Measurements from ENCODE around the gene TNFRSF4.

The TNFRSF4 gene

DNA sequence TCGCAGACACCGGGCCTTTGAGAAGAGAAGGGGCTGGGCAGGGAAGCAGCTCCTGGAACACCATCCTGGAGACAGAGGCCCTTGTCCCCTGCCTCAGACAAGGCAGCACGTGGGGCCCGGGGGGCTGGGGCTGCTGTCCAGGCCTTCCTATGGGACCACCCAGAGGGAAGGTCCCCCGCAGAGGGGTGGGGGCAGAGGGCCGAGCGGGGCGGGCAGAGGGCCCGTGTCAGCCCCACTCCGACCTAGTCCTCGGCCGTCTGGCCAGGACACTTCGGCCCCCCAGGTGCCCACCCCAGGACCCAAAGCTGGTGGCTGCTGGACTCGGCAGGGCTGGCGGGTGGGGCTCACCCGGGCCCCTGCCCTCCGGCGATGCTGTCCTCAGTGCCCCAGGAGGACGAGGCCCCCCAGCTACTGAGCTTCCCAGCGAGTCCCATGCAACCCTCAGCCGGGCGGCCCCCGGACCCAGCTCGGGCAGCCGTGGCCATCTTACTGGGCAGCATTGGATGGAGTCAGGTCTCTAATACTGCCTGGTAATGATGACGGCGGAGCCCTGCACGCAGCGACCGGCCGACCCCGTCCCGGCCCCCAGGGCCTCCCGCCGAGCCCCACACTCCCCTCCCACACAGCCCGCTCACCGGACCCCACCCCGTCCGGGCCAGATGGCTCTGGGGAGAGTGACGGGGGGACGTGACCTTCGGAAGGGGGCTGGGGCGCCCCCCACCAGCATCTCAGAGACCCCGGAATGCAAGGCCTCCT lies 47.1 kb downstream of the TNFRSF4 start:
- in situ Hi-C loops (cut with HindIII; ENCODE audit: low sequenced_read_pairs), result no loop called here
- TF ChIP-seq, protein P1, sequence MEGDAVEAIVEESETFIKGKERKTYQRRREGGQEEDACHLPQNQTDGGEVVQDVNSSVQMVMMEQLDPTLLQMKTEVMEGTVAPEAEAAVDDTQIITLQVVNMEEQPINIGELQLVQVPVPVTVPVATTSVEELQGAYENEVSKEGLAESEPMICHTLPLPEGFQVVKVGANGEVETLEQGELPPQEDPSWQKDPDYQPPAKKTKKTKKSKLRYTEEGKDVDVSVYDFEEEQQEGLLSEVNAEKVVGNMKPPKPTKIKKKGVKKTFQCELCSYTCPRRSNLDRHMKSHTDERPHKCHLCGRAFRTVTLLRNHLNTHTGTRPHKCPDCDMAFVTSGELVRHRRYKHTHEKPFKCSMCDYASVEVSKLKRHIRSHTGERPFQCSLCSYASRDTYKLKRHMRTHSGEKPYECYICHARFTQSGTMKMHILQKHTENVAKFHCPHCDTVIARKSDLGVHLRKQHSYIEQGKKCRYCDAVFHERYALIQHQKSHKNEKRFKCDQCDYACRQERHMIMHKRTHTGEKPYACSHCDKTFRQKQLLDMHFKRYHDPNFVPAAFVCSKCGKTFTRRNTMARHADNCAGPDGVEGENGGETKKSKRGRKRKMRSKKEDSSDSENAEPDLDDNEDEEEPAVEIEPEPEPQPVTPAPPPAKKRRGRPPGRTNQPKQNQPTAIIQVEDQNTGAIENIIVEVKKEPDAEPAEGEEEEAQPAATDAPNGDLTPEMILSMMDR (IDR thresholded peaks at IDR 0.05; ENCODE audit: low read depth, low read length), result no peak
- H3K4me3 ChIP-seq (ENCODE audit: low read depth, low read length), result no peak overlapping the region
- DNase-seq (ENCODE audit: low read depth, low spot score), result no peak

DNA sequence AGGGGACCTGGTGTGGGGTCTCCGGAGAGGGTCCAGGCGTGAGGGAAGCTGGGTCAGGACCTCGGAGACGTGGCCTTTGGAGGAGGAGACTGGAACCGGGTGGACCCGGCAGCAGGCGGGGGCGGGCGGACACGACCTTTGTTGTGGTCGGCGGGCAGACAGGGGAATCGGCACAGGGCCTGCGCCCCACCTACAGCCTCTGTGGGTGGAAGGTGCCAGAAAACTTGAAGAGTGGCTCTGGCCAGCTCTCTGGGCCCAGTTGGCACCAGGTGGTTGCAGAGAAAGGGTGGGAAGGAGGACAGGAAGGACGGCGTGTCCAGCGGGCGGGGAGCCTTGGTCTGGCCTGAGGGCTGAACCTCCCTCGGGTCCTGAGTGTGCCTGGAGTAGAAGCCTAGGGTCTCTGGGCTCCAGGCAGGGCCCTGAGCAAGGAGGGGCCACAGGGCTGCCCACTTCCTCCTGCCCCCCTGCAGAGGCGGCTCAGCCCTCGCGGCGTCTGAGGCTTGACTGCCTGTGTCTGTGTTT lies 48.0 kb downstream of the TNFRSF4 start:
- TF ChIP-seq, protein P1 (IDR thresholded peaks at IDR 0.05; ENCODE audit: low read depth, low read length), result no peak
- in situ Hi-C loops (cut with HindIII; ENCODE audit: low sequenced_read_pairs), result no loop called here
- no peak overlapping the region for H3K4me3 ChIP-seq (ENCODE audit: low read depth, low read length)
- no peak for DNase-seq (ENCODE audit: low read depth, low spot score)

DNA sequence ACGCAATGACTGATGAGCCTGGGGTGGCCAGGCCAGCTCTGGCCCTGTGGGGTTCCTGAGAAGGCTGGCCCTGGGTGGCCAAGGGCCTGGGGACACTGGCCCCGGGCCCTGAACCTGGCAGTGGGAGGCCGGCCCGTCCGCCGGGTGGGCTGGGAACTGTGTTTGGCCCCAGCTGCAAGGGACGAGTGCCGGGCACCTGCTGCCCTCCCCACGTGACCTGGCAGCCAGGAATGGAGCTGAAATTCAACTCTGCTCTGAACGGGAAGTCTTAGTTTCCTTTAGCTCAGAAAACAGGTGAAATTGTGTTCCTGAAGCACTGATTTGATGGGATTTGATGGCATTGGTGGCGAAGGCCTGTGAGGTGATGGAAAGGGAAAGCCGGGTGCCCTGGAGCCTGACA lies 48.5 kb downstream of the TNFRSF4 start:
- no peak overlapping the region for H3K4me3 ChIP-seq (ENCODE audit: low read depth, low read length)
- in situ Hi-C loops (cut with HindIII; ENCODE audit: low sequenced_read_pairs), result no loop called here
- TF ChIP-seq, protein P1 (IDR thresholded peaks at IDR 0.05; ENCODE audit: low read depth, low read length), result no peak
- DNase-seq (ENCODE audit: low read depth, low spot score), result no peak

DNA sequence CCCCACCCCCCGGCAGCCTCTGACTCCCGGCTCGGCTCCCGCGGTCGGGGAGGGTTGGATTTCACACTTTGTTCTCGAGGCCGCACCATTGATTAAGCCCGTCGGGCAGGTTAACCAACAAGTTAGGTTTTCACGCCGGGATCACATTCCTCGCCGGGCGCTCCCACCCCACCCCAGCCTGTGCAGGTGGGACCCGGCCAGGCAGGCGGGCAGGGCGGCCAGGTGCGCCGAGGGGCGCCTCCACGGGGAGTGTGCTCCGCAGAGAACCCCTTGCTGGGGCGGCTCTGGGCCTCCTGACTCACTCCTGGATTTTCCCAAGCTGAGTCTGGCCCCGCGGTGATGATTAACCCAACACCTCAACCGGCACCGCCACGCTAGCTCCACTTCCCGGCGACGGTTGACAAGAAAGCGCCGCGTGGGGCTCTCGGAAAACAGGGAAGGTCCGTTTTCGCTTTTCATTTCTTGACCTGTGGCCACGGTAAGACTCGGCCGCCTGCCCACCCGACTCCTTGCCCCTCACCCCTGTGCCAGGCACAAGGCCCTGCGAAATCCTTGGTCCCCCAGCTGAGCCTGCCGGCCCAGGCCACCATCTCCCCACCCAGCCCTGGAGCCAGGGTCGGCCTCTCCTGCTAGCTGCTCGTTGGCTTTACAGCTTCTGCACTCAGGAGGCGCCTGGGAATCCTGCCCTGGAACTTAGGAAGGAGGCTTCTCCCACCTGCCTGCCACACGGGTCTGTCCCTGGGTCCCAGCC lies 49.1 kb downstream of the TNFRSF4 start:
- DNase-seq (ENCODE audit: low read depth, low spot score), result no peak
- H3K4me3 ChIP-seq (ENCODE audit: low read depth, low read length), result no peak overlapping the region
- TF ChIP-seq, protein P1 (IDR thresholded peaks at IDR 0.05; ENCODE audit: low read depth, low read length), result no peak
- in situ Hi-C loops (cut with HindIII; ENCODE audit: low sequenced_read_pairs), result no loop called here

DNA sequence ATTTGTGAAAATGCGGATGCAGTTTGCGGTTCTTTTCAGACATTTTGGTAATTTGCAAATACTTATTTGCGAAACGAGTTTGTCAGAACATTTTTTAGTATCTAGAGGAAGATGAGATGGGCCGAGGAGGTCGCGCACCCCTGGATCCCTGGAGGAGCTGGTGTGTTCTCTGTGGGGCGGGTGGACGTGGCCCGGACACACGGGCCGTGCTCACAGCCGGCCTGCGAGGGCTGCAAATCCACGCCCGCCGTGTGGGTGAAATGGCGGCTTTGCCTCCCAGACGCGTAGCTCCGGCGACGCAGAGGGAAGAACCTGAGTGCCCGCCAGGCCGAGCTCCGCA lies 49.6 kb downstream of the TNFRSF4 start:
- TF ChIP-seq, protein P1 (IDR thresholded peaks at IDR 0.05; ENCODE audit: low read depth, low read length), result no peak
- DNase-seq (ENCODE audit: low read depth, low spot score), result no peak
- no peak overlapping the region for H3K4me3 ChIP-seq (ENCODE audit: low read depth, low read length)
- in situ Hi-C loops (cut with HindIII; ENCODE audit: low sequenced_read_pairs), result no loop called here

DNA sequence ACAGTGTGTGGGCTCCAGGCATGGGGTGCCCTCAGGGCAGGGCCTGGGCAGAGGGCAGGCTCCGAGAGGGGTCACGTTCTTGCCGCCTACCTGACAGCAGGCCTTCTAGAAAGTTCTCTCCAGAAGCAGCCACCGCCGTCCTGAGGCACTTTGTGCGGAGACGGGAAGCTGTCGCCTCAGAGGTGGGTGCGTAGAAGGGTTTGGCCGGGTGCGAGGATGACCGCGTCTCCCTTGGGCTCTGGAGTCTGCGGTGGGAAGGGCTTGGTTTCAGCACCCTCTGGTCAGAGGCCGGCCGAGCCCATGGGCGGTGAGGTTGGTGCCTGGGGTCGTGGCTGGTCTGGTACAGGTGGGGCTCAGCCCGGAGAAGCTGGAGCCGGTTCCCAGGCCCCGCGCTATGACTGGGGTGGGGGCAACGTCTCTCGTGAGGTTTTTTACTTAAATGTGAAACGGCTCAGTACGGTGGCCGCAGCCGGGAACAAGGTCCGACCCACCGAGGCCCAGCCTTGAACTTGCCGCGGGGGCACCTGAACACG lies 50.3 kb downstream of the TNFRSF4 start:
- no peak overlapping the region for H3K4me3 ChIP-seq (ENCODE audit: low read depth, low read length)
- in situ Hi-C loops (cut with HindIII; ENCODE audit: low sequenced_read_pairs), result no loop called here
- TF ChIP-seq, protein P1 (IDR thresholded peaks at IDR 0.05; ENCODE audit: low read depth, low read length), result no peak
- DNase-seq (ENCODE audit: low read depth, low spot score), result no peak

All from astrocyte of the spinal cord (primary cell).